HG03103 (cell line): ENCODE data around the gene CUL7.
A peak's percentile ranks its signal among the peaks of the same experiment; 100 is the strongest.
"Not testable (repeated sequence)": the region's sequence is repeated elsewhere in the genome, so short reads cannot be mapped to it uniquely, and the experiment has no call there.

ENCODE experiments used
- ATAC-seq: cut with Tn5 transposase; IDR thresholded peaks from one replicate; pipeline ENCODE4 v1.9.1; 2021; ENCODE audit warnings: low read depth; ENCODE audit not compliant: unreplicated experiment

Gene CUL7

GRCh38 chr6:43053545-43054205 lies at the start of gene CUL7:
Gene CUL7 (minus strand): TSS chr6:43053851. CDS start chr6:43052788, 1,063 bp downstream.
- ATAC-seq: peak; percentile 78

GRCh38 chr6:43101497-43101896 lies 47.8 kb upstream of the CUL7 start:
- ATAC-seq: no peak

GRCh38 chr6:43097502-43097901 lies 43.9 kb upstream of the CUL7 start:
- ATAC-seq: no peak

- no peak for ATAC-seq
Observed at GRCh38 chr6:43097098-43097489, 43.4 kb upstream of the CUL7 start.

- ATAC-seq: no peak
Observed at GRCh38 chr6:43096451-43097097, 42.9 kb upstream of the CUL7 start.

GRCh38 chr6:43095939-43096338 lies 42.3 kb upstream of the CUL7 start:
- ATAC-seq: no peak

GRCh38 chr6:43093436-43094289 lies 40.0 kb upstream of the CUL7 start:
- ATAC-seq: no peak

- no peak for ATAC-seq
Observed at GRCh38 chr6:43092635-43093034, 39.0 kb upstream of the CUL7 start.

- no peak for ATAC-seq
Observed at GRCh38 chr6:43091436-43091991, 37.9 kb upstream of the CUL7 start.

- ATAC-seq: no peak
Observed at GRCh38 chr6:43091020-43091419, 37.4 kb upstream of the CUL7 start.

GRCh38 chr6:43090559-43090956 lies 36.9 kb upstream of the CUL7 start:
- ATAC-seq: no peak

- ATAC-seq: no peak
Observed at GRCh38 chr6:43089874-43090558, 36.4 kb upstream of the CUL7 start.

- ATAC-seq: no peak
Observed at GRCh38 chr6:43089467-43089866, 35.8 kb upstream of the CUL7 start.

- no peak for ATAC-seq
Observed at GRCh38 chr6:43088654-43089056, 35.0 kb upstream of the CUL7 start.

- ATAC-seq: no peak
Observed at GRCh38 chr6:43086022-43086658, 32.5 kb upstream of the CUL7 start.

- ATAC-seq: no peak
Observed at GRCh38 chr6:43082806-43083655, 29.4 kb upstream of the CUL7 start.

GRCh38 chr6:43081922-43082321 lies 28.3 kb upstream of the CUL7 start:
- not testable (repeated sequence) for ATAC-seq

GRCh38 chr6:43081043-43081442 lies 27.4 kb upstream of the CUL7 start:
- no peak for ATAC-seq

- ATAC-seq: no peak
Observed at GRCh38 chr6:43078691-43079090, 25.0 kb upstream of the CUL7 start.
